Measurements from ENCODE around the gene SYTL2.

The SYTL2 gene

DNA sequence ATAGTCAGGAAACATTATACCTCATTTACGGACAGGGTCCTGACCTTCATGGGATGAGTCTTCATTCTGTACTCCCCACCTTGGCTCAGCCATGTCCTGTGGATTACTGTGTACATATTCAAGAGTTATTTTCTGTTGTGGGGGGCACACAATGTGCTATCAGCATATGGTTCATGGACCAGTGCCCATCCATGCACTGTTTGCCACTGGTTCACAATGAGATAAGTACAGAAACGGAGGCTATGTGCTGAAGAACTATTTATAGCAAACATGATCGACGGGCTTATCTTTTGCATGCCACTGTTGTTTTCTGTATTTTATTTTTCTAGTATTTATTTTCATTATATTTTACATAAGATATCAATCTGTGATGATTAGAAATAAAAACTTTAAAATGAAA lies 68.6 kb downstream of the SYTL2 start:
- H3K9me3 ChIP-seq (ENCODE audit: control insufficient read depth in 1 of 2, low read length in 2 of 2): no peaks in the 10 kb centered on the region
- H3K4me3 ChIP-seq (ENCODE audit: low read depth in 1 of 2, low read length in 2 of 2): no peak overlapping the region
- H3K4me1 ChIP-seq (ENCODE audit: control insufficient read depth in 1 of 2, insufficient read depth in 2 of 2, low read length in 2 of 2): peaks cover 41 to 55% of the 10 kb centered on the region in 2 donors
- no peak overlapping the region for H3K9ac ChIP-seq (ENCODE audit: low read depth in 1 of 2, low read length in 2 of 2)
- H3K36me3 ChIP-seq (ENCODE audit: control insufficient read depth in 1 of 2, insufficient read depth in 2 of 2, low read length in 2 of 2): no peaks in the 10 kb centered on the region
- peak overlapping the region; percentile 30 for H3K27ac ChIP-seq (ENCODE audit: low read depth, low read length)
- no peaks in the 10 kb centered on the region for H3K27me3 ChIP-seq (ENCODE audit: control insufficient read depth in 1 of 2, insufficient read depth in 2 of 2, low read length in 2 of 2)

- Histone ChIP-seq H3K9ac (ENCODE audit: low read depth in 1 of 2, low read length in 2 of 2) (peak overlapping the region in 1 of 2 donors; percentile 7), H3K9me3 (ENCODE audit: control insufficient read depth in 1 of 2, low read length in 2 of 2) (no peaks in the 10 kb centered on the region), H3K4me3 (ENCODE audit: low read depth in 1 of 2, low read length in 2 of 2) (no peak overlapping the region), H3K27me3 (ENCODE audit: control insufficient read depth in 1 of 2, insufficient read depth in 2 of 2, low read length in 2 of 2) (no peaks in the 10 kb centered on the region), H3K27ac (ENCODE audit: low read depth, low read length) (no peak overlapping the region), H3K4me1 (ENCODE audit: control insufficient read depth in 1 of 2, insufficient read depth in 2 of 2, low read length in 2 of 2) (peaks cover 28 to 42% of the 10 kb centered on the region in 2 donors), H3K36me3 (ENCODE audit: control insufficient read depth in 1 of 2, insufficient read depth in 2 of 2, low read length in 2 of 2) (no peaks in the 10 kb centered on the region)
Measured at GRCh38 chr11:85740481-85741400, 70.2 kb downstream of the SYTL2 start.

- no peak overlapping the region for H3K27ac ChIP-seq (ENCODE audit: low read depth, low read length)
- no peak overlapping the region for H3K4me3 ChIP-seq (ENCODE audit: low read depth in 1 of 2, low read length in 2 of 2)
- peaks cover 0 to 5% of the 10 kb centered on the region in 2 donors for H3K36me3 ChIP-seq (ENCODE audit: control insufficient read depth in 1 of 2, insufficient read depth in 2 of 2, low read length in 2 of 2)
- no peaks in the 10 kb centered on the region for H3K27me3 ChIP-seq (ENCODE audit: control insufficient read depth in 1 of 2, insufficient read depth in 2 of 2, low read length in 2 of 2)
- peaks cover 12 to 21% of the 10 kb centered on the region in 2 donors for H3K4me1 ChIP-seq (ENCODE audit: control insufficient read depth in 1 of 2, insufficient read depth in 2 of 2, low read length in 2 of 2)
- no peaks in the 10 kb centered on the region for H3K9me3 ChIP-seq (ENCODE audit: control insufficient read depth in 1 of 2, low read length in 2 of 2)
- no peak overlapping the region for H3K9ac ChIP-seq (ENCODE audit: low read depth in 1 of 2, low read length in 2 of 2)
Measured at GRCh38 chr11:85737738-85738137, 73.2 kb downstream of the SYTL2 start.

DNA sequence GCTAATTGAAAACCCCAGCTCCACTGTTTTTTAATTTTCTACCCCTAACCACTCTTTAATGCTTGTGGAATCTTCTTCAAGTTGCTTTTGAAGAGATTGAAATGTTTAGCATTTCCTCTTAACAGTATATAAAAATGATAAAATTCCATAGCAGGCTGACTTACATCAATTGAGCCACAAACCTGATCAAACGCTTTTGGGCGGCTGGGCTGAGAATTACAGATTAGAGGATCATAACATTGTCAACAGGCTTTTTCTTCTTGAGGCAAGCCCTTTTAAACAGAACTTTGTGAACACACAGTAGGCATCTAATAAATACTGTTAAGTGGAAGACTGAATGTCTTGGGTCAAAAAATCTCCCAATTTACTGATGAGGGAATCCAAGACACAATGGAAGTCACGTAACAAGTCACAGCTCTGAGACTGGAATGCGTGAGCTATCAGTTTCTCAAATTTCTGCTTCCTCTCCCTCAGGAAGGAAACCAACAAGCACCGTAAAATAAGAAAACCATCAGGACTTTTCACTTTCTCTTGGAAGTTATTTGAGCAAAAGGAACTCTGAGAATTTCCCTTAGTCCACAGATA lies 75.0 kb downstream of the SYTL2 start:
- no peak overlapping the region for H3K27ac ChIP-seq (ENCODE audit: low read depth, low read length)
- peaks cover 5 to 10% of the 10 kb centered on the region in 2 donors for H3K4me1 ChIP-seq (ENCODE audit: control insufficient read depth in 1 of 2, insufficient read depth in 2 of 2, low read length in 2 of 2)
- no peaks in the 10 kb centered on the region for H3K9me3 ChIP-seq (ENCODE audit: control insufficient read depth in 1 of 2, low read length in 2 of 2)
- peaks cover 0 to 5% of the 10 kb centered on the region in 2 donors for H3K36me3 ChIP-seq (ENCODE audit: control insufficient read depth in 1 of 2, insufficient read depth in 2 of 2, low read length in 2 of 2)
- no peaks in the 10 kb centered on the region for H3K27me3 ChIP-seq (ENCODE audit: control insufficient read depth in 1 of 2, insufficient read depth in 2 of 2, low read length in 2 of 2)
- no peak overlapping the region for H3K9ac ChIP-seq (ENCODE audit: low read depth in 1 of 2, low read length in 2 of 2)
- H3K4me3 ChIP-seq (ENCODE audit: low read depth in 1 of 2, low read length in 2 of 2): no peak overlapping the region

DNA sequence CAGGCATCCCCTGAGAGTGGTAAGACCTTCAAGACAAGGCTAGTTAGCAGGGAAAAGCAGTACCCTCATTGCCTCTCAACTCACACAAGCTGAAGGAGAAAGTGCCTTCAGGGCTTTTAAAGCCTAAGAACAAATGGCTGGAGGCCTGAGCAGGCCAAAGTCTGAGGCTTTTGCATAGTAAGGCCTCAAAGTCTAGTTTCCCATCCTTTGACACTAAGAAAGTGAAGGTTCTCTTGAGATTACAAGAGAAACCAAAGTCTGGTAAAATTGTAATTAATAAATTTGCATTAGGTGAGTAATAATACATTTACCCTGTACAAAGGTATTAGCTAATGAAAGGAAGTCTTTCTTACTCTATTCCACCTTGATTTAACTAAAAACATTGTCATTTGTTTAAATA lies 78.0 kb downstream of the SYTL2 start:
- H3K9ac ChIP-seq (ENCODE audit: low read depth in 1 of 2, low read length in 2 of 2): no peak overlapping the region
- no peak overlapping the region for H3K4me3 ChIP-seq (ENCODE audit: low read depth in 1 of 2, low read length in 2 of 2)
- H3K36me3 ChIP-seq (ENCODE audit: control insufficient read depth in 1 of 2, insufficient read depth in 2 of 2, low read length in 2 of 2): peaks cover 0 to 5% of the 10 kb centered on the region in 2 donors
- H3K27me3 ChIP-seq (ENCODE audit: control insufficient read depth in 1 of 2, insufficient read depth in 2 of 2, low read length in 2 of 2): no peaks in the 10 kb centered on the region
- no peak overlapping the region for H3K27ac ChIP-seq (ENCODE audit: low read depth, low read length)
- H3K9me3 ChIP-seq (ENCODE audit: control insufficient read depth in 1 of 2, low read length in 2 of 2): no peaks in the 10 kb centered on the region
- H3K4me1 ChIP-seq (ENCODE audit: control insufficient read depth in 1 of 2, insufficient read depth in 2 of 2, low read length in 2 of 2): peaks cover 5 to 6% of the 10 kb centered on the region in 2 donors

DNA sequence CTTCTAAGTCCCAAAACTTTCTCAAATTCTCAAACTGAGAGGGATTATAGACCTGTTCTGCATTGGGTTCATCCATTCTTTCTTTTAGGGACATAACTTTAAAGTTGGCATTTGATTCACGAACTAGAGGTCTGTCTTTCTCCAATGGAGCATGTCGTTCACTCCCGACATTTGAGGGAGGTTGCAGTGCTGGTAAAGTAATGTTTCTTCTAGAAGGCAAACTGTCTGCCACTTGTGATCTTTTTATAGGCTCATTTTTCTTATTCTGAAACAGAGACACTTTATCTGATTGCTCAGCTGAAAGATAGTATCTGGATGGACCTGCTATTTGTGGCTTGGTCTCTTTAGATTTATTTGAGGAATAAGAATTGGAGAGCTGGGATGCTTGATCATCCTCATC lies 84.6 kb downstream of the SYTL2 start:
- Histone ChIP-seq H3K4me3 (ENCODE audit: low read depth in 1 of 2, low read length in 2 of 2) (no peak overlapping the region), H3K27ac (ENCODE audit: low read depth, low read length) (no peak overlapping the region), H3K4me1 (ENCODE audit: control insufficient read depth in 1 of 2, insufficient read depth in 2 of 2, low read length in 2 of 2) (no peaks in the 10 kb centered on the region), H3K27me3 (ENCODE audit: control insufficient read depth in 1 of 2, insufficient read depth in 2 of 2, low read length in 2 of 2) (no peaks in the 10 kb centered on the region), H3K36me3 (ENCODE audit: control insufficient read depth in 1 of 2, insufficient read depth in 2 of 2, low read length in 2 of 2) (peaks cover 0 to 8% of the 10 kb centered on the region in 2 donors), H3K9ac (ENCODE audit: low read depth in 1 of 2, low read length in 2 of 2) (no peak overlapping the region), H3K9me3 (ENCODE audit: control insufficient read depth in 1 of 2, low read length in 2 of 2) (no peaks in the 10 kb centered on the region)

- Histone ChIP-seq H3K4me3 (ENCODE audit: low read depth in 1 of 2, low read length in 2 of 2) (no peak overlapping the region), H3K27me3 (ENCODE audit: control insufficient read depth in 1 of 2, insufficient read depth in 2 of 2, low read length in 2 of 2) (no peaks in the 10 kb centered on the region), H3K9me3 (ENCODE audit: control insufficient read depth in 1 of 2, low read length in 2 of 2) (no peaks in the 10 kb centered on the region), H3K9ac (ENCODE audit: low read depth in 1 of 2, low read length in 2 of 2) (no peak overlapping the region), H3K4me1 (ENCODE audit: control insufficient read depth in 1 of 2, insufficient read depth in 2 of 2, low read length in 2 of 2) (no peaks in the 10 kb centered on the region), H3K36me3 (ENCODE audit: control insufficient read depth in 1 of 2, insufficient read depth in 2 of 2, low read length in 2 of 2) (peaks cover 0 to 8% of the 10 kb centered on the region in 2 donors), H3K27ac (ENCODE audit: low read depth, low read length) (no peak overlapping the region)
Measured at GRCh38 chr11:85725510-85726258, 85.3 kb downstream of the SYTL2 start.

GRCh38 chr11:85724748-85725465 lies 86.0 kb downstream of the SYTL2 start:
- Histone ChIP-seq H3K9me3 (ENCODE audit: control insufficient read depth in 1 of 2, low read length in 2 of 2) (no peaks in the 10 kb centered on the region), H3K4me3 (ENCODE audit: low read depth in 1 of 2, low read length in 2 of 2) (no peak overlapping the region), H3K4me1 (ENCODE audit: control insufficient read depth in 1 of 2, insufficient read depth in 2 of 2, low read length in 2 of 2) (no peaks in the 10 kb centered on the region), H3K9ac (ENCODE audit: low read depth in 1 of 2, low read length in 2 of 2) (no peak overlapping the region), H3K27ac (ENCODE audit: low read depth, low read length) (no peak overlapping the region), H3K36me3 (ENCODE audit: control insufficient read depth in 1 of 2, insufficient read depth in 2 of 2, low read length in 2 of 2) (peaks cover 0 to 8% of the 10 kb centered on the region in 2 donors), H3K27me3 (ENCODE audit: control insufficient read depth in 1 of 2, insufficient read depth in 2 of 2, low read length in 2 of 2) (no peaks in the 10 kb centered on the region)

- H3K36me3 ChIP-seq (ENCODE audit: control insufficient read depth in 1 of 2, insufficient read depth in 2 of 2, low read length in 2 of 2): peaks cover 0 to 8% of the 10 kb centered on the region in 2 donors
- H3K4me1 ChIP-seq (ENCODE audit: control insufficient read depth in 1 of 2, insufficient read depth in 2 of 2, low read length in 2 of 2): no peaks in the 10 kb centered on the region
- H3K27me3 ChIP-seq (ENCODE audit: control insufficient read depth in 1 of 2, insufficient read depth in 2 of 2, low read length in 2 of 2): no peaks in the 10 kb centered on the region
- no peak overlapping the region for H3K9ac ChIP-seq (ENCODE audit: low read depth in 1 of 2, low read length in 2 of 2)
- H3K9me3 ChIP-seq (ENCODE audit: control insufficient read depth in 1 of 2, low read length in 2 of 2): no peaks in the 10 kb centered on the region
- H3K4me3 ChIP-seq (ENCODE audit: low read depth in 1 of 2, low read length in 2 of 2): no peak overlapping the region
- no peak overlapping the region for H3K27ac ChIP-seq (ENCODE audit: low read depth, low read length)
Measured at GRCh38 chr11:85723088-85723487, 87.9 kb downstream of the SYTL2 start.
